K562 (cell line): Measurements from ENCODE around the gene TMC8. TPM values are rescaled to one million over a fixed set of nuclear protein-coding genes. Genes with fewer than 3 reads are reported as not detected.
A peak's percentile ranks its signal among the peaks of the same experiment; 100 is the strongest.

ENCODE experiments used
- CTCF ChIP-seq, 3 experiments: IDR thresholded peaks in 2 of 3; conservative IDR thresholded peaks in 1 of 3; 2 replicates each; pipeline ENCODE4 v1.5.1; 2011 to 2012; ENCODE audit warnings: low read length in 3 of 3, mild to moderate bottlenecking in 3 of 3, control low read depth in 2 of 3, improper control_type of control experiment in 1 of 3, inconsistent platforms in 1 of 3, low read depth in 1 of 3, mixed read lengths in 1 of 3, moderate library complexity in 1 of 3; ENCODE audit not compliant: insufficient read depth in 2 of 3
- EP400 ChIP-seq: fragments of 450-650 bp; IDR thresholded peaks from 2 replicates; pipeline ENCODE4 v1.6.1; 2017; ENCODE audit warnings: antibody characterized with exemption, mild to moderate bottlenecking, moderate library complexity
- HNRNPLL ChIP-seq: fragments of 200-400 bp; formaldehyde crosslinking; IDR thresholded peaks from 2 replicates; pipeline ENCODE4 v1.6.1; 2017; ENCODE audit warnings: low read length, low read depth, mild to moderate bottlenecking; ENCODE audit not compliant: poor library complexity, severe bottlenecking
- MCM5 ChIP-seq: fragments of 450-650 bp; IDR thresholded peaks from 2 replicates; pipeline ENCODE4 v1.6.1; 2016; ENCODE audit warnings: low read depth
- MEF2D ChIP-seq: conservative IDR thresholded peaks from 2 replicates; pipeline ENCODE4 v1.6.1; 2016; ENCODE audit warnings: low read depth, missing genetic modification characterization, missing compliant biosample characterization
- POLR2A ChIP-seq: fragments of 450-650 bp; conservative IDR thresholded peaks from 2 replicates; pipeline ENCODE4 v1.6.1; 2016
- POLR2AphosphoS5 ChIP-seq: IDR thresholded peaks from 2 replicates; pipeline ENCODE4 v1.6.1; 2011; ENCODE audit warnings: mild to moderate bottlenecking, low read depth, low read length, moderate library complexity; ENCODE audit not compliant: control insufficient read depth, insufficient read depth
- POLR2B ChIP-seq: fragments of 450-650 bp; IDR thresholded peaks from 2 replicates; pipeline ENCODE4 v1.6.1; 2018; ENCODE audit warnings: low read depth; ENCODE audit not compliant: partially characterized antibody
- ZBED1 ChIP-seq: IDR thresholded peaks from 2 replicates; pipeline ENCODE4 v1.6.1; 2014
- ZNF551 ChIP-seq: fragments of 250-450 bp; sonication (Bioruptor Pico); IDR thresholded peaks from 2 replicates; pipeline ENCODE4 v1.5.0; 2021; ENCODE audit warnings: mild to moderate bottlenecking, moderate library complexity
- ZNF592 ChIP-seq: fragments of 450-650 bp; IDR thresholded peaks from 2 replicates; pipeline ENCODE4 v1.6.1; 2017; ENCODE audit warnings: antibody characterized with exemption, mild to moderate bottlenecking
- polyA plus RNA-seq, 8 experiments: library from polyadenylated mRNA; depleted of rRNA in 4 of 8; stranded (reverse) in 5 of 8; unstranded in 3 of 8; fragments of >200 nt; fragmentation: Nextera tagmentation in 2 of 8; fragmentation: Illumina TruSeq in 1 of 8; extraction: Ambion mirVana in 2 of 8; extraction: Trizol in 1 of 8; gene quantifications; 2 replicates each; pipeline versions ENCODE4 v1.2.1 to v1.2.3, GENCODE V29; 2011 to 2014; ENCODE audit warnings: inconsistent platforms in 1 of 8, missing spikeins in 1 of 8
- total RNA-seq, 7 experiments: library from RNA; depleted of rRNA in 6 of 7; stranded (reverse); fragments of >200 nt in 6 of 7; fragmentation: Illumina TruSeq in 2 of 7; extraction: Trizol in 2 of 7; gene quantifications; 2 replicates each; pipeline versions ENCODE4 v1.2.1 to v1.2.3, GENCODE V29; 2011 to 2021; ENCODE audit warnings: low replicate concordance in 1 of 7

The TMC8 gene
- total and polyA plus RNA-seq, 9 of the 15 experiments (the other 6 are each of a cell fraction or from before 2014, with no cell fraction given), result 0.13 to 10.9 (median 2.8) TPM

DNA sequence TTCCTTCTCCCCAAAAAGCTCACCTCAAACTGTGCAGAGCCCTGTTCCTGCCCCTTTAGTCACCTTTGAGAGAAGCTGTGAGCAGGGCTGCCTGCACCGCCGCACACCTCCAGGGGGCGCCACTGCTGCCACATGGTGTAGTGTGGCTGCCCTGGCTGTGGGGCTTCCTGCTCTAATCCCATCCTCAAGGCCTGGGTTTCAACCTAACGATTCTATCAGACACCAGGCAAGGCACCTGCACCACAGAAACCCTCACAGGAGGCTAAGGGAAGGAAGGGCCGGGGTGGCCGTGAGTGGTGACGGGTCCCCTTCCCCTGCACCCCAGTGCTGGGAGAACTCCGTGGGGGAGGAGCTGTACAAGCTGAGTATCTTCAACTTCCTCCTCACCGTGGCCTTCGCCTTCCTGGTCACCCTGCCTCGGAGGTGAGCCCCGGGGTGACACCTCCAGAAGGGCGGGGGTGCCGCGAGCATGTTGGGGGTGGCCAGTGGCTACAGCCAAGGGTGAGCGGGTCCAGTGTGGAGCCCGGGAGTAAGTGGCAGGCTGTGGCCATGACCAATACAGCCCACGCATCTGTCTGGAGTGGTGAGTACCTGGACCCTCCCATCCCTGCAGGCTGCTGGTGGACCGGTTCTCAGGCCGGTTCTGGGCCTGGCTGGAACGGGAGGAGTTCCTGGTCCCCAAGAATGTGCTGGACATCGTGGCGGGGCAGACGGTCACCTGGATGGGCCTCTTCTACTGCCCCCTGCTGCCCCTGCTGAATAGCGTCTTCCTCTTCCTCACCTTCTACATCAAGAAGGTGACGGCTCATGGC, 7.0 kb downstream of the TMC8 start (continued):
- TF ChIP-seq CTCF (IDR thresholded peaks at IDR 0.05 in 2 of 3, conservative IDR thresholded peaks at IDR 0.05 in 1 of 3; ENCODE audit: insufficient read depth in 2 of 3, low read depth in 1 of 3, low read length in 3 of 3) (peak; percentile 76 to 95 (median 77)), ZNF551 (CRISPR knock-in tag) (no peak), POLR2AphosphoS5 (no peak), HNRNPLL (no peak), POLR2A (no peak), ZBED1 (0 out of 2 replicates have a peak, but pooled peaks have one; percentile 28), POLR2B (no peak), ZNF592 (peak; percentile 96), EP400 (peak; percentile 91), MCM5 (no peak), MEF2D (tag) (no peak)
